ENCODE data around the gene PPP1R16B.
A peak's percentile ranks its signal among the peaks of the same experiment; 100 is the strongest.

PPP1R16B gene

DNA sequence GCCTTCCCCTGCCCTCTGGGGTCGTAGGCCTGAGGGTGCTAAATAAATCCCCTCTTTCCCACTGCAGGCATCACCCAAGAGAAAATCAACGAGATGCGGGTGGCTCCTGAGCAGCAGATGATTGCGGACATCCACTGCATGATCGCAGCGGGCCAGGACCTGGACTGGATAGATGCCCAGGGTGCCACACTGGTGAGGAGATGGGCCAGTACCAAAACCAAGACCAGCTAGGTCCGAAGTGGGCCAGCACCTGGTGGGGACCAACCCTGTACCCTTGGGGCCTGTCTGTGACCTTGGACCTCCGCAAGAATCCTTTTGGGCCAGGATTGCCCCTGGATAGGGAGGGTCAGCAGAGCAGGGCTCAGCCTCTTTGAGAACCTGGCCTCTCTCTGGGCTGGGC is 97.1 kb downstream of the PPP1R16B start:
- no peak for DNase-seq

DNA sequence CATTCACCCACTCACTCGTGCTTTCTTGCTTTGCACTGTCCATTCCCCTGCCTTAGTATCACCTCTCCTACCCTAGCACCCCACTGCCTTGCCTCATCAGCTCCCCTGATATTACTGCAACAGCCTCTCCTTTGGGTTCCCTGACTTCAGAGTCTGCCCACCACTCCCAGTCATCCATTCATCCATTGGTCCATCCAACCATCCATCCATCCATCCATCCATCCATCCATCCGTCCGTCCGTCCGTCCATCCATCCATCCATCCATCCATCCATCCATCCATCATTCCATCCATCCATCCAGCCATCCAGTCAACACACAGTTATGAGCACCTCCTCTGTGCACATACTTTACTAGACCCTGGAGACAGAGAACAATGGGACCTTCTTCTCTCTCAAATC is 97.8 kb downstream of the PPP1R16B start:
- no peak for DNase-seq

GRCh38 chr20:38905375-38905774 is 99.9 kb downstream of the PPP1R16B start:
- no peak for DNase-seq

DNA sequence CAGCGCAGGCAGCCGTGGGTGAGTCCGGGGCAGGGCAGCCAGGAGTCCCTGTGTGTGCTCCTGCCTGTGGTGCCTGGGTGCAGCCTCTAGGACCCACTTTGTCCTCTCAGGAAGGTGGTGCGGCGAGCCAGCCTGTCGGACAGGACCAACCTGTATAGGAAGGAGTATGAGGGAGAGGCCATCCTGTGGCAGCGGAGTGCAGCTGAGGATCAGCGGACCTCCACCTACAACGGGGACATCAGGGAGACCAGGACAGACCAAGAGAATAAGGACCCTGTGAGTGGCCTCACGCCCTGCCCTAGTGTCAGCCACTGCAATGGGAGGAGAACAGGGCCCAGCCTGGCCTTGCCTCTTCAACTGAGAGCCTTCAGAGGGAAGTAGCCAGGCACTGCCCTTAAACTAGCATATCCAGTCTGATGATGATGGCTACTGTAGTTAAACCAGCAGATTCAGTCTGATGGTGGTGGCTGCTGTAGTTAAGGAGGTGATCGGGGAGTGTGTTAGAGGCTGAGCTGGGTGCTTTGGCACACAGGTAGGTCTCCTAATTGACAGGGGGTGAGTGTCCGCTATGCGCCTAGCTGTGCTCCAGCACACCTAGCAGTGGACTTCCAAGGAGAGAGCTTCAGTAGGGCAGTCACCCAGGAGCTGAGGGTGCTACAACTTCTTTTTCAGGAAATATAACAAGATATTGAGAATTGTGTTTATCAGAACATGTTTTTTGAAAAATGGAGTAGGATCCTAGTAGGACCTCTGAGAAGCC is 102.6 kb downstream of the PPP1R16B start:
- no peak for DNase-seq

- no peak for DNase-seq
Observed at GRCh38 chr20:38915355-38915754, 109.9 kb downstream of the PPP1R16B start.

GRCh38 chr20:38917657-38918056 is 112.2 kb downstream of the PPP1R16B start:
- DNase-seq = no peak

DNA sequence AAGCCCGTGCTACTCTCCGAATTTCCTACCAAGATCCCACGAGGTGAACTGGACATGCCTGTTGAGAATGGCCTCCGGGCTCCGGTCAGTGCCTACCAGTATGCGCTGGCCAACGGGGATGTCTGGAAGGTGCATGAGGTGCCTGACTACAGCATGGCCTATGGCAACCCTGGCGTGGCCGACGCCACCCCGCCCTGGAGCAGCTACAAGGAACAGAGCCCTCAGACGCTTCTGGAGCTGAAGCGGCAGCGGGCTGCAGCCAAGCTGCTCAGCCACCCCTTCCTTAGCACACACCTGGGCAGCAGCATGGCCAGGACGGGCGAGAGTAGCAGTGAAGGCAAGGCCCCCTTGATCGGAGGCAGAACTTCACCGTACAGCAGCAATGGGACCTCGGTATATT is 112.7 kb downstream of the PPP1R16B start:
- DNase-seq = no peak

GRCh38 chr20:38919683-38920082 is 114.2 kb downstream of the PPP1R16B start:
- DNase-seq = no peak

DNA sequence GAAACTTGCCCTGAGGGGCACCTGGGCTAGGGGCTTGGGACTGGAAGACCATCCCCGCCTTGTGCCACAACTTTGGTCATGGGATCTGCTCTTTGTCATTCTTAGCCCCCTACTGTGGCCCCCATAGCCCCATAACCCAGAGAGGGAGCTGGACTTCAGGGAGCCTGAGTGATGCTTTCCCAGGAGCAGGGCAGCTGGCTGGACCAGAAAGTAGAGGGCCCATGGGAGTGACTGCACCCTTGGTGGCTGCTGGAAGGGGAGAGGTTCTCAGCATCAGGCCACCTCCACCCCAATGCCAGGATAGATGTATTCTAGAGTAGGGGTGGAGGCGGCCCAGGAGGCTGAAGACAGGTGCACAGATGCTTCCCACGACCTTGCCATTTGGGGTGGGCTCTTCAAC is 114.9 kb downstream of the PPP1R16B start:
- DNase-seq = no peak

GRCh38 chr20:38920851-38921250 is 115.4 kb downstream of the PPP1R16B start:
- DNase-seq = no peak

GRCh38 chr20:38924718-38925117 is 119.2 kb downstream of the PPP1R16B start:
- DNase-seq = no peak

DNA sequence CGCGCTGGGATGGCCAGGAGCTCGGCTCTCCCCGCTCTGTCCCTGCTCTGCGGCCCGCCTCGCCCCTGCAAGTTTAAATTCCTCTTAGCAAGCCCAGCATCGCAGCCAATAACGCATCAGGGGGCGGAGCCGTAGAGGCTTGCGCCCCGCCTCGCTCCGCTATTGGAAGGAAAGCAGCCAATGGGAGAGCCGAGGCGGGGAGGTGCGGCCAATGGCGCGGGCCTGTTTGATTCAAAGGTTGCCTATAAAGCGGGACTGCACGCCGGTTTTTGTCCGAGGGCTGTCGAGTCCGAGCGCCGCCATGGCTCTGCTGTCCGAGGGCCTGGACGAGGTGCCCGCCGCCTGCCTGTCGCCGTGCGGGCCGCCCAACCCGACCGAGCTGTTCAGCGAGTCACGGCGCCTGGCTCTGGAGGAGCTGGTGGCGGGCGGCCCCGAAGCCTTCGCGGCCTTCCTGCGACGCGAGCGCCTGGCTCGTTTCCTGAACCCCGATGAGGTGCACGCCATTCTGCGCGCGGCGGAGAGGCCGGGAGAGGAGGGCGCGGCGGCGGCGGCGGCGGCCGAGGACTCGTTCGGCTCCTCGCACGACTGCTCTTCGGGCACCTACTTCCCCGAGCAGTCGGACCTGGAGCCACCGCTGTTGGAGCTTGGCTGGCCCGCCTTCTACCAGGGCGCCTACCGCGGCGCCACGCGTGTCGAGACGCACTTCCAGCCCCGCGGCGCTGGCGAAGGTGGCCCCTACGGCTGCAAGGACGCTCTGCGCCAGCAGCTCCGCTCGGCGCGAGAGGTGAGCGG is 120.8 kb downstream of the PPP1R16B start, which contains the start of gene FAM83D:
Gene FAM83D, plus strand, starts transcription at position 276 of the 792 bp plus-strand sequence. Its CDS starts 26 bp downstream, at position 302.
- peak; percentile 97 for DNase-seq

GRCh38 chr20:38926934-38927616 is 121.6 kb downstream of the PPP1R16B start:
- DNase-seq = no peak

- peak; percentile 8 for DNase-seq
Observed at GRCh38 chr20:38927902-38928578, 122.5 kb downstream of the PPP1R16B start.

GRCh38 chr20:38930242-38930569 is 124.7 kb downstream of the PPP1R16B start:
- no peak for DNase-seq

- no peak for DNase-seq
Observed at GRCh38 chr20:38931984-38932383, 126.5 kb downstream of the PPP1R16B start.

- no peak for DNase-seq
Observed at GRCh38 chr20:38932457-38933120, 127.1 kb downstream of the PPP1R16B start.

GRCh38 chr20:38934530-38934929 is 129.0 kb downstream of the PPP1R16B start:
- DNase-seq = no peak

DNA sequence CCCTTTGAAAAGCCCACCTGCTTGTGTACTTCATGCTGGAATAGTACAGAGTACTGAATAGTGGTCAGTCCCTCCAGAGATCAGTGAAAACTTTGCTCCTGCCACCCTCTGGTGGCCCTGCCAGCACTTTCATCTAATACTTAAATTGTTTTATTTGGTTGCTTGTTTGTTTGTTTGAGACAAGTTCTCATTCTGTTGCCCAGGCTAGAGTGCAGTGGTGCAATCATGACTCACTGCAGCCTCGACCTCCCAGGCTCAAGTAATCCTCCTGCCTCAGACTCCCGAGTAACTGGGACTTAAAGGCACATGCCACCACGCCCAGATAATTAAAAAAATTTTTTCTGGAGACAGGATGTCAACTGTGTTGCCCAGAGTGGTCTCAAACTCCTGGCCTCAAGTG is 129.8 kb downstream of the PPP1R16B start:
- DNase-seq = no peak

DNA sequence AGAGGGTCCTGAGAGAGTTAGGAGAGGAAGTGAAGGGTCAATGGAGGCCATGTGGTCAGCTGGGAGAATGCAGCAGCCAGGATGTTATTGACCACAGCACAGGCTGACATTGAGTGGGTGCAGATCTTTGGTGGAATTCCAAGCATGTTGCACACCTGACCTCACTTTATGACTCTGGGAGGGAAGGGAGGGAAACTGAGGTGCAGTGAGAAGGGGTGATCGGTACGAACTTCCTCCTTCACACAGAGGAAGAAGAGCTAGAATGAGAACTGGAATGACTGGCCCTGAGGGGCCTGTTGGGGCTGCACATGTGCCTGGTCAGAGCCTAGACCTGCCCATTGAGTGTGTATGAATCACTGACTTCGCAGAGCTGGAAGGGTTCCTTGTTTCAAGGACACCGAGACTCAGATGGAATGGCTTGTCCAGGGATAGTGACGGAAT is 130.5 kb downstream of the PPP1R16B start:
- DNase-seq = no peak

- DNase-seq = no peak
Observed at GRCh38 chr20:38937000-38937399, 131.5 kb downstream of the PPP1R16B start.

DNA sequence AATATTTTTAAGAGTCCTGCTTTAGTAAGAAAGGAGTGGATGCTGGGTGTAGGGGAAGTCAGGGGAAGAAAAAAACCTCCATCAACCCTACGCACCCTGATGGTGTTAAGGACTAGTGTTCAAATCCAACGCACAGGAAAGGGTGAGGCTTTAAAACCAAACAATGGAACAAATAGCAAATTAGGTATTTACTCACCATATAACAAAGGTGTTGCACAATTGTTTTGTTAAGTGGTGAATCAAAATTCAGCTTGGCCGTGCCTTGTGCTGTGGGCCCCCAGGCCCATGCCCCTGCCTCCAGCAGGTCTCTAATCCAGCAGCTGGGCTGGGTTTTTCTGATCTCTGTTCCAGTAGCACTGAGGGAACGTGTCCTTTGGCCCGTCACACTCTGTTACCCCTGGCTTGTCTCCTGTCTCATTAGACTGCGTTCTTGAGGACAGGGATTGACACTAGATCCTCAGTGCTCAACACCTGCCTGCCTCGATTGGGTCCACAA is 132.5 kb downstream of the PPP1R16B start:
- no peak for DNase-seq

All from NCI-H510A treated with DMSO at 0.1 percent for 48 hours (cell line).